SK-N-SH treated with all-trans-retinoic acid at 6 μM for 48 hours (cell line): Measurements from ENCODE around the gene SOCS3.

ENCODE experiments used
- ATAC-seq: fragments of 200-7000 bp; cut with Tn5 transposase; 3 replicates; pipeline ENCODE4 v1.9.1; 2020; ENCODE audit warnings: mild to moderate bottlenecking, moderate library complexity
- CREB5 ChIP-seq: fragments of 250-450 bp; sonication (Bioruptor Pico); IDR thresholded peaks from 2 replicates; pipeline ENCODE4 v1.5.1; 2020; ENCODE audit warnings: low read depth, mild to moderate bottlenecking, moderate library complexity
- CSDC2 ChIP-seq: fragments of 250-450 bp; sonication (Bioruptor Pico); IDR thresholded peaks from 2 replicates; pipeline ENCODE4 v1.5.0; 2020; ENCODE audit warnings: mild to moderate bottlenecking, moderate library complexity
- CSRNP3 ChIP-seq: fragments of 250-450 bp; sonication (Bioruptor Pico); IDR thresholded peaks from 2 replicates; pipeline ENCODE4 v1.5.1; 2021; ENCODE audit warnings: mild to moderate bottlenecking, moderate library complexity
- ESRRG ChIP-seq: fragments of 250-450 bp; sonication (Bioruptor Pico); IDR thresholded peaks from 2 replicates; pipeline ENCODE4 v1.6.1; 2021; ENCODE audit warnings: mild to moderate bottlenecking
- GLIS3 ChIP-seq: fragments of 250-450 bp; sonication (Bioruptor Pico); IDR thresholded peaks from 2 replicates; pipeline ENCODE4 v1.5.0; 2020; ENCODE audit warnings: mild to moderate bottlenecking, moderate library complexity
- ISL1 ChIP-seq: fragments of 250-450 bp; sonication (Bioruptor Pico); IDR thresholded peaks from 2 replicates; pipeline ENCODE4 v2.1.2; 2022; ENCODE audit warnings: mild to moderate bottlenecking, moderate library complexity
- OSR1 ChIP-seq: fragments of 250-450 bp; sonication (Bioruptor Pico); IDR thresholded peaks from 2 replicates; pipeline ENCODE4 v1.8.0; 2022; ENCODE audit warnings: moderate library complexity, mild to moderate bottlenecking, inconsistent platforms
- PATZ1 ChIP-seq: fragments of 250-450 bp; sonication (Bioruptor Pico); IDR thresholded peaks from 2 replicates; pipeline ENCODE4 v1.8.0; 2020; ENCODE audit warnings: mild to moderate bottlenecking, moderate library complexity, borderline replicate concordance
- POU6F1 ChIP-seq: fragments of 250-450 bp; sonication (Bioruptor Pico); IDR thresholded peaks from 2 replicates; pipeline ENCODE4 v1.8.0; 2021; ENCODE audit warnings: low read depth, mild to moderate bottlenecking, moderate library complexity, borderline replicate concordance
- PPARA ChIP-seq: fragments of 250-450 bp; sonication (Bioruptor Pico); IDR thresholded peaks from 2 replicates; pipeline ENCODE4 v1.5.0; 2020; ENCODE audit warnings: mild to moderate bottlenecking, borderline replicate concordance
- RARB ChIP-seq: fragments of 250-450 bp; sonication (Bioruptor Pico); IDR thresholded peaks from 2 replicates; pipeline ENCODE4 v1.8.0; 2021; ENCODE audit warnings: mild to moderate bottlenecking, moderate library complexity
- SNAI2 ChIP-seq: fragments of 250-450 bp; sonication (Bioruptor Pico); IDR thresholded peaks from 2 replicates; pipeline ENCODE4 v1.5.0; 2020; ENCODE audit warnings: mild to moderate bottlenecking, moderate library complexity
- TCF4 ChIP-seq: fragments of 250-450 bp; sonication (Bioruptor Pico); IDR thresholded peaks from 2 replicates; pipeline ENCODE4 v1.8.0; 2021; ENCODE audit warnings: mild to moderate bottlenecking, moderate library complexity, borderline replicate concordance
- TOX ChIP-seq: fragments of 250-450 bp; sonication (Bioruptor Pico); IDR thresholded peaks from 2 replicates; pipeline ENCODE4 v1.8.0; 2021; ENCODE audit warnings: mild to moderate bottlenecking, moderate library complexity, borderline replicate concordance
- TSHZ2 ChIP-seq: fragments of 250-450 bp; sonication (Bioruptor Pico); IDR thresholded peaks from 2 replicates; pipeline ENCODE4 v1.5.0; 2020; ENCODE audit warnings: mild to moderate bottlenecking, moderate library complexity
- ZC3H10 ChIP-seq: fragments of 250-450 bp; sonication (Bioruptor Pico); IDR thresholded peaks from 2 replicates; pipeline ENCODE4 v1.5.1; 2021; ENCODE audit warnings: mild to moderate bottlenecking, moderate library complexity
- ZFP3 ChIP-seq: fragments of 250-450 bp; sonication (Bioruptor Pico); IDR thresholded peaks from 2 replicates; pipeline ENCODE4 v1.5.0; 2020; ENCODE audit warnings: mild to moderate bottlenecking, moderate library complexity
- ZFP30 ChIP-seq: fragments of 450-650 bp; formaldehyde crosslinking; IDR thresholded peaks from 2 replicates; pipeline ENCODE4 v1.5.0; 2022; ENCODE audit warnings: mild to moderate bottlenecking, moderate library complexity
- ZNF565 ChIP-seq: fragments of 450-650 bp; formaldehyde crosslinking; conservative IDR thresholded peaks from 2 replicates; pipeline ENCODE4 v1.5.0; 2020; ENCODE audit warnings: low read depth, mild to moderate bottlenecking, moderate library complexity
- ZNF70 ChIP-seq: fragments of 450-650 bp; formaldehyde crosslinking; IDR thresholded peaks from 2 replicates; pipeline ENCODE4 v1.5.0; 2020; ENCODE audit warnings: mild to moderate bottlenecking, moderate library complexity
- ZNF8 ChIP-seq: fragments of 450-650 bp; formaldehyde crosslinking; IDR thresholded peaks from 2 replicates; pipeline ENCODE4 v1.5.0; 2020; ENCODE audit warnings: mild to moderate bottlenecking, moderate library complexity

The SOCS3 gene

GRCh38 chr17:78345172-78345571 lies 14.7 kb downstream of the SOCS3 start:
- no peak for ATAC-seq
- no peak for TF ChIP-seq ZC3H10 (CRISPR knock-in tag)
- TF ChIP-seq OSR1 (CRISPR knock-in tag) = no peak
- TF ChIP-seq TOX (CRISPR knock-in tag) = no peak

- no peak for ATAC-seq
- TF ChIP-seq SNAI2 = no peak
- no peak for TF ChIP-seq TCF4 (CRISPR knock-in tag)
- no peak for TF ChIP-seq ZFP3
- no peak for TF ChIP-seq ISL1 (CRISPR knock-in tag)
- no peak for TF ChIP-seq RARB (CRISPR knock-in tag)
- TF ChIP-seq TOX (CRISPR knock-in tag) = no peak
- TF ChIP-seq TSHZ2 = no peak
- TF ChIP-seq PPARA = no peak
- no peak for TF ChIP-seq ZFP30 (CRISPR knock-in tag)
- no peak for TF ChIP-seq POU6F1 (CRISPR knock-in tag)
- TF ChIP-seq CSRNP3 (CRISPR knock-in tag) = no peak
- no peak for TF ChIP-seq ZNF70 (CRISPR knock-in tag)
- no peak for TF ChIP-seq ZNF8 (CRISPR knock-in tag)
- TF ChIP-seq GLIS3 = no peak
- TF ChIP-seq OSR1 (CRISPR knock-in tag) = no peak
- TF ChIP-seq, all 23 proteins: peak for 0
These were observed 15.2 kb downstream of the SOCS3 start for GRCh38 chr17:78344666-78345065.

GRCh38 chr17:78343543-78344201 lies 16.2 kb downstream of the SOCS3 start:
- ATAC-seq = no peak
- TF ChIP-seq CSDC2 (CRISPR knock-in tag) (no peak), ZC3H10 (CRISPR knock-in tag) (no peak), TSHZ2 (no peak), SNAI2 (no peak), CREB5 (CRISPR knock-in tag) (no peak), ZFP30 (CRISPR knock-in tag) (no peak), ZNF565 (CRISPR knock-in tag) (no peak), CSRNP3 (CRISPR knock-in tag) (no peak), PATZ1 (CRISPR knock-in tag) (no peak), ISL1 (CRISPR knock-in tag) (no peak), ZNF70 (CRISPR knock-in tag) (no peak), ESRRG (CRISPR knock-in tag) (no peak), TOX (CRISPR knock-in tag) (no peak), PPARA (no peak), RARB (CRISPR knock-in tag) (no peak)
